Neural crest cell (in vitro differentiated cells): Measurements from ENCODE around the gene FRAS1. TPM values are rescaled to one million over a fixed set of nuclear protein-coding genes. Genes with fewer than 3 reads are reported as not detected.

Source experiments
- DNase-seq: peaks from one replicate; pipeline ENCODE4 v3.0.0; 2021; ENCODE audit warnings: low read depth, mixed read lengths, low spot score
- H3K27ac Mint-ChIP-seq: one replicate; pipeline ENCODE4 v1.8.0; 2021; ENCODE audit warnings: mild to moderate bottlenecking, mixed read lengths; ENCODE audit not compliant: unreplicated experiment
- H3K27me3 Mint-ChIP-seq: 2 replicates; pipeline ENCODE4 v1.8.0; 2021; ENCODE audit warnings: low read depth, mild to moderate bottlenecking, mixed read lengths
- H3K36me3 Mint-ChIP-seq: 2 replicates; pipeline ENCODE4 v1.8.0; 2021; ENCODE audit warnings: low read depth, mild to moderate bottlenecking, mixed read lengths
- H3K4me1 Mint-ChIP-seq: 2 replicates; pipeline ENCODE4 v1.8.0; 2021; ENCODE audit warnings: mixed read lengths
- H3K4me3 Mint-ChIP-seq: one replicate; pipeline ENCODE4 v1.8.0; 2021; ENCODE audit warnings: mild to moderate bottlenecking, mixed read lengths
- H3K9me3 Mint-ChIP-seq: 2 replicates; pipeline ENCODE4 v1.8.0; 2021; ENCODE audit warnings: mixed read lengths
- total RNA-seq: library from RNA; stranded (reverse); gene quantifications from 2 replicates; pipeline ENCODE4 v1.2.1, GENCODE V29; 2021
- TF ChIP-seq, protein P1 (sequence below): fragments of 200-600 bp; sonication (generic); conservative IDR thresholded peaks from 2 replicates; pipeline ENCODE4 v1.5.0; 2021; ENCODE audit warnings: antibody characterized with exemption, mild to moderate bottlenecking

Gene FRAS1
- total RNA-seq, 1 donor from 2014 or later, result 8.4 TPM

DNA sequence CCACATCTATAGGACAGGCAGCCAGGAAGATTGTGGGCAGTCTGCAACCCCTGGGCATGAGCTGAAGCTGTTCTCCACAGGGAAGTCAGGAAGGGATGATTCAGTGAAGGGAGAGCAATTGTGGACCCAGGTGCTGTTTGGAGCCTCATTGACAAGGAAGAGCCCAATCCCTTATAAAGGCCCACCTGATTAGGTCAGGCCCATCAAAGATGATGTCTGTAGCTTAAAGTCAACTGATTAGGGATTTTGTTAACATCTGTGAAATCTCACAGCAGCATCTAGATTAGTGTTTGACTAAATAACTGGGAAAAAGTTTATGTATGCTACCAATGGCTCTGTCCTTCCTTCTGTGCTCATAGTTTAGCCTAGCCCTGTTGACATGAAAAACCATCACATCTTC is 127.5 kb downstream of the FRAS1 start:
- peaks cover 7% of the 10 kb centered on the region for H3K36me3 Mint-ChIP-seq
- TF ChIP-seq, protein P1, sequence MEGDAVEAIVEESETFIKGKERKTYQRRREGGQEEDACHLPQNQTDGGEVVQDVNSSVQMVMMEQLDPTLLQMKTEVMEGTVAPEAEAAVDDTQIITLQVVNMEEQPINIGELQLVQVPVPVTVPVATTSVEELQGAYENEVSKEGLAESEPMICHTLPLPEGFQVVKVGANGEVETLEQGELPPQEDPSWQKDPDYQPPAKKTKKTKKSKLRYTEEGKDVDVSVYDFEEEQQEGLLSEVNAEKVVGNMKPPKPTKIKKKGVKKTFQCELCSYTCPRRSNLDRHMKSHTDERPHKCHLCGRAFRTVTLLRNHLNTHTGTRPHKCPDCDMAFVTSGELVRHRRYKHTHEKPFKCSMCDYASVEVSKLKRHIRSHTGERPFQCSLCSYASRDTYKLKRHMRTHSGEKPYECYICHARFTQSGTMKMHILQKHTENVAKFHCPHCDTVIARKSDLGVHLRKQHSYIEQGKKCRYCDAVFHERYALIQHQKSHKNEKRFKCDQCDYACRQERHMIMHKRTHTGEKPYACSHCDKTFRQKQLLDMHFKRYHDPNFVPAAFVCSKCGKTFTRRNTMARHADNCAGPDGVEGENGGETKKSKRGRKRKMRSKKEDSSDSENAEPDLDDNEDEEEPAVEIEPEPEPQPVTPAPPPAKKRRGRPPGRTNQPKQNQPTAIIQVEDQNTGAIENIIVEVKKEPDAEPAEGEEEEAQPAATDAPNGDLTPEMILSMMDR, result no peak
- H3K4me1 Mint-ChIP-seq, result no peaks in the 10 kb centered on the region
- peaks cover 8% of the 10 kb centered on the region for H3K9me3 Mint-ChIP-seq
- no peak overlapping the region for H3K4me3 Mint-ChIP-seq
- H3K27me3 Mint-ChIP-seq, result no peaks in the 10 kb centered on the region
- H3K27ac Mint-ChIP-seq, result peak overlapping the region; percentile 38
- DNase-seq, result no peak

DNA sequence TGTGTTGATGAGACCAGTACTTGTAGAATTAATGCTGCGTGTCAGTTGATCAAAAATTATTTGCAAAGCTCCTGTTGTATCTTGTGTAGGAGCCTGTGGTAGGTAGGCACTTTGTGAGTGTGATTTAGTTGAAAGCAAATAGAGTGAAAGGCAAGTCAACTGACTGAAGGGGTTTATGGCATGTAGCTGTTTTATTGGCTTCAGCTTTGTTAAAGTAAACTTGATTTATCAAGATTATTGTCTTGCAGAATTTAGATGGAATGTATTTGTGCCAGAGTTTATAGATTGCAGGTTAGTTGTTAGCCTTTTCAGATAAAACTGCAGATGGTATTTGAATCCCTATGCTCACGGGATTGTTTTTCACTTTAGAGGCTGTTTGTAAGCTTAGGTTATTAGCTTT is 128.0 kb downstream of the FRAS1 start:
- Mint-ChIP-seq H3K4me3 (no peak overlapping the region), H3K36me3 (peaks cover 7% of the 10 kb centered on the region), H3K4me1 (peaks cover 3% of the 10 kb centered on the region), H3K27me3 (no peaks in the 10 kb centered on the region), H3K27ac (peak overlapping the region; percentile 38), H3K9me3 (peaks cover 8% of the 10 kb centered on the region)
- DNase-seq, result no peak
- TF ChIP-seq, protein P1, result no peak

DNA sequence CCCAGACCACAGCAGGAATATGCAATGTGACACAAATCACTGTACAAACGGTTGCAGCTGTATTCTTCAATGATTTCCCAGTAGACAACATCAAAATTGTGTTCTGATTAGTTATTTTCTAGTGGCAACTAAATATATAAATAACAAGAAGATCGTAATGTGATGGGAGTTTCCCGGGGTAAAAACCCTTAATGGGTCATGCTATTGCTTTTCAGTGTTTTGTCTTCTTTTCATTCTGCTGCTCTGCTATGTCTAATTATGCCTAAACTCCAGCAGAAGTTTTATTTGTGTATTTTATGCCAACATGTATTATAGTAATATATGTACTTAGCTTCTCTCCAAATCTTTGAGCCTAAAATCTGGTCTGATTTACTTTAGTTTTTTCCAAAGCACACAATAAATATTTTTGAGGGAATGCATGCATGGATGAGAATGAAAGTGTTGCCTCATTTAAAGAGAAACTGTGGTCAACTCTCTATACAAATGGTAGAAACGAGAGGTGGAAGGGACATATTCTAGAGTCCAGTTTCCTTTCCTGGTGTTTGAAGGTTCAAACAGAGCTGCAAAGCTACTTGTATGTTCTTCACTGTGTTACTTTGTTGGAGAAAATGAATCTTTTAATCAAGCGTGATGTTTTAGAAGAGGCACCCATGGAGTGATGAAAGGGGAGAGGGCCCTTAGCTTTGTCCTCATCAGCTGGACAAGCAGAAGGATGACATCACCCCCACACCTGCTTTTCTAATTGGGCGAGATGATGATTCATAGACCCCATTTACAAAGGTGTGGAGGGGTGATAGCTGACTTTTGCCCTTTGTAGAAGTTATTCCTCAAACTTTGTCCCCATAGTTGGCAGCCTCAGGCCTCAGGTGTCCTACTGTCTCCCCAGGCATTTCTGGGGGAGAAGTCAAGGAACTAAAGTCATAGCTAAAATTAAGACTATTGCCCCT is 129.7 kb downstream of the FRAS1 start:
- Mint-ChIP-seq H3K36me3 (no peaks in the 10 kb centered on the region), H3K4me3 (no peak overlapping the region), H3K27ac (no peak overlapping the region), H3K27me3 (no peaks in the 10 kb centered on the region), H3K9me3 (no peaks in the 10 kb centered on the region), H3K4me1 (peaks cover 8% of the 10 kb centered on the region)
- TF ChIP-seq, protein P1, result no peak
- DNase-seq, result no peak

GRCh38 chr4:78190068-78190467 is 132.9 kb downstream of the FRAS1 start:
- TF ChIP-seq, protein P1, result no peak
- peaks cover 8% of the 10 kb centered on the region for H3K4me1 Mint-ChIP-seq
- H3K27ac Mint-ChIP-seq, result no peak overlapping the region
- no peak for DNase-seq
- H3K27me3 Mint-ChIP-seq, result no peaks in the 10 kb centered on the region
- peaks cover 7% of the 10 kb centered on the region for H3K36me3 Mint-ChIP-seq
- H3K9me3 Mint-ChIP-seq, result peaks cover 8% of the 10 kb centered on the region
- no peak overlapping the region for H3K4me3 Mint-ChIP-seq

DNA sequence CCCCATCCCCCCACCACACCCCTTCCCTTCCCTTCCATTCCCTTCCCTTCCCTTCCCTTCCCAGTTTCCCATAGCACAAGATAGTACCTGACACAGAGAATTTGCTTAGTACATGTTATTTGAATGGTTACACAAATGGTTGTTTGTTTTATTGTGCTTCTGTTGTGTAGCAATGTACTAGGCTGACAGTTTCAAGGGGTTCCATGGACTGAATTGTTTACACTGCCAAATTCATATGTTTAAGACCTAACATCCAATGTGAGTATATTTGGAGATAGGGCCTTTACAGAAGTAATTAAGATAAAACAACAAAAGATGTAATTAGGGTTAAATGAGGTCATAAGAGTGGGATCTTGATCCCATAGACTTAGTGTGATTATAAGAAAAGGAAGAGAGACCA is 133.5 kb downstream of the FRAS1 start:
- no peak for DNase-seq
- Mint-ChIP-seq H3K27me3 (no peaks in the 10 kb centered on the region), H3K4me3 (no peak overlapping the region), H3K36me3 (peaks cover 7% of the 10 kb centered on the region), H3K9me3 (peaks cover 8% of the 10 kb centered on the region), H3K27ac (no peak overlapping the region), H3K4me1 (peaks cover 8% of the 10 kb centered on the region)
- TF ChIP-seq, protein P1, result no peak
